Panc1 (cell line): ENCODE measurements around the gene HNRNPH2.

Experiments used
- POLR2AphosphoS5 ChIP-seq: IDR thresholded peaks from 2 replicates; pipeline ENCODE4 v1.6.1; 2012; ENCODE audit warnings: mild to moderate bottlenecking, low read depth, low read length, moderate library complexity
- REST ChIP-seq, 2 experiments: IDR thresholded peaks; 2 replicates each; pipeline ENCODE4 v1.6.1; 2011 to 2012; ENCODE audit warnings: low read depth in 2 of 2, control low read depth in 1 of 2, low read length in 1 of 2, mild to moderate bottlenecking in 1 of 2, moderate library complexity in 1 of 2; ENCODE audit not compliant: insufficient read depth in 1 of 2
- TF ChIP-seq, protein P1 (sequence below): fragments of 450-650 bp; IDR thresholded peaks from 2 replicates; pipeline ENCODE4 v1.5.1; 2017; ENCODE audit warnings: mild to moderate bottlenecking

DNA sequence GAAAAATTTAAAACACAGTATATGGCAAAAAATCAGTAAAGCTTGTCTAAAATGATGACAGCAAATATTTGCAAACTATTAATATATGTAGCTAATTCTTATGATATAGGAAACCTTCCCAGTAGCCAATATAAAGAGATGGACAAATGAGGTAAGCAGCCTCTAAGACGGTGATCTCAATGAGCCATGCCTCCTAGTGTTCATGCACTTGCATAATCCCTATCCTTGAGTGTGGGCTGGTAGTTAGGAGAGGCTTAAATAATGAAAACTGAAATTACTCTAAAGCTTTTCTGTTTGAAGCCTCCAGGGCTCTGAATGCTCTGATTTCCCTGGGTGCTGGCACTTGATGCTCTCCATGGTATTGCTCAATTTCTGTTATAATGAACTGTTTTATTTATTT lies 52.6 kb downstream of the HNRNPH2 start:
- TF ChIP-seq, protein P1, sequence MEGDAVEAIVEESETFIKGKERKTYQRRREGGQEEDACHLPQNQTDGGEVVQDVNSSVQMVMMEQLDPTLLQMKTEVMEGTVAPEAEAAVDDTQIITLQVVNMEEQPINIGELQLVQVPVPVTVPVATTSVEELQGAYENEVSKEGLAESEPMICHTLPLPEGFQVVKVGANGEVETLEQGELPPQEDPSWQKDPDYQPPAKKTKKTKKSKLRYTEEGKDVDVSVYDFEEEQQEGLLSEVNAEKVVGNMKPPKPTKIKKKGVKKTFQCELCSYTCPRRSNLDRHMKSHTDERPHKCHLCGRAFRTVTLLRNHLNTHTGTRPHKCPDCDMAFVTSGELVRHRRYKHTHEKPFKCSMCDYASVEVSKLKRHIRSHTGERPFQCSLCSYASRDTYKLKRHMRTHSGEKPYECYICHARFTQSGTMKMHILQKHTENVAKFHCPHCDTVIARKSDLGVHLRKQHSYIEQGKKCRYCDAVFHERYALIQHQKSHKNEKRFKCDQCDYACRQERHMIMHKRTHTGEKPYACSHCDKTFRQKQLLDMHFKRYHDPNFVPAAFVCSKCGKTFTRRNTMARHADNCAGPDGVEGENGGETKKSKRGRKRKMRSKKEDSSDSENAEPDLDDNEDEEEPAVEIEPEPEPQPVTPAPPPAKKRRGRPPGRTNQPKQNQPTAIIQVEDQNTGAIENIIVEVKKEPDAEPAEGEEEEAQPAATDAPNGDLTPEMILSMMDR: no peak; the same call in 1 of the 2 replicates
- no peak for TF ChIP-seq POLR2AphosphoS5
- no peak for TF ChIP-seq REST (IDR thresholded peaks at IDR 0.05; ENCODE audit: insufficient read depth in 1 of 2, low read depth in 2 of 2, low read length in 1 of 2)
